A673 (cell line): ENCODE data around the gene IKZF3. TPM values are rescaled to one million over a fixed set of nuclear protein-coding genes. Genes with fewer than 3 reads are reported as not detected.

Experiments
- BruUV-seq: library from RNA; stranded (reverse); fragments of 400-500 nt; replicated peaks from 2 replicates; lab custom pipeline; 2021; lab: Mats Ljungman, UMichigan
- CTCF ChIA-PET: fragments of 300-600 bp; sonication (Branson Sonifier 250); formaldehyde crosslinking; loops from one replicate; lab custom pipeline; 2022; ENCODE audit warnings: antibody characterized with exemption; lab: Charles Lee
- POLR2A ChIA-PET: fragments of 300-600 bp; sonication (Branson Sonifier 250); formaldehyde crosslinking; loops from one replicate; lab custom pipeline; 2022; ENCODE audit warnings: antibody characterized with exemption; ENCODE audit not compliant: low non-redundant PET; lab: Charles Lee
- DNase-seq: peaks from one replicate; pipeline ENCODE4 v3.0.0-alpha.2; 2015; ENCODE audit warnings: low spot score
- H3K27ac ChIP-seq: fragments of 200-600 bp; sonication (generic); 2 replicates; pipeline ENCODE4 v1.5.1; 2016; ENCODE audit warnings: mixed run types, low read depth, mild to moderate bottlenecking, mixed read lengths, antibody characterized with exemption, low read length; ENCODE audit not compliant: poor library complexity, severe bottlenecking
- H3K27me3 ChIP-seq: fragments of 200-600 bp; sonication (generic); replicated peaks from 2 replicates; pipeline ENCODE4 v1.6.1; 2017; ENCODE audit warnings: mixed run types, low read depth, mild to moderate bottlenecking, mixed read lengths, antibody characterized with exemption, low read length; ENCODE audit not compliant: insufficient read depth, poor library complexity
- H3K36me3 ChIP-seq: fragments of 200-600 bp; sonication (generic); 2 replicates; pipeline ENCODE4 v1.6.1; 2016; ENCODE audit warnings: mixed run types, mild to moderate bottlenecking, mixed read lengths, antibody characterized with exemption, low read length; ENCODE audit not compliant: insufficient read depth, poor library complexity, severe bottlenecking
- H3K4me1 ChIP-seq: fragments of 200-600 bp; sonication (generic); 2 replicates; pipeline ENCODE4 v1.6.1; 2017; ENCODE audit warnings: mixed run types, mild to moderate bottlenecking, mixed read lengths, antibody characterized with exemption, low read length; ENCODE audit not compliant: insufficient read depth, poor library complexity, severe bottlenecking
- H3K4me3 ChIP-seq: fragments of 200-600 bp; sonication (generic); 2 replicates; pipeline ENCODE4 v1.5.1; 2016; ENCODE audit warnings: low read depth, mixed run types, mild to moderate bottlenecking, mixed read lengths, low read length; ENCODE audit not compliant: poor library complexity, severe bottlenecking
- H3K9me3 ChIP-seq: fragments of 200-600 bp; sonication (generic); 2 replicates; pipeline ENCODE4 v1.6.1; 2016; ENCODE audit warnings: mixed run types, low read depth, mild to moderate bottlenecking, mixed read lengths, antibody characterized with exemption, low read length; ENCODE audit not compliant: poor library complexity, severe bottlenecking
- CTCF ChIP-seq: fragments of 300-800, 200-600 bp; sonication (generic); conservative IDR thresholded peaks from 2 replicates; pipeline ENCODE4 v1.5.1; 2017; ENCODE audit warnings: low read depth, mild to moderate bottlenecking, antibody characterized with exemption, low read length, moderate library complexity, mixed read lengths
- EZH2 ChIP-seq: fragments of 200-600 bp; sonication (generic); IDR thresholded peaks from 2 replicates; pipeline ENCODE4 v1.6.1; 2017; ENCODE audit warnings: borderline replicate concordance, low read depth, mild to moderate bottlenecking, mixed read lengths, antibody characterized with exemption, low read length; ENCODE audit not compliant: poor library complexity, severe bottlenecking
- intact Hi-C: fragments of 100-400 bp; cut with micrococcal nuclease; formaldehyde crosslinking; loops from one replicate; pipeline ENCODE4 v1.10.0; 2022; ENCODE audit not compliant: unreplicated experiment
- total RNA-seq: library from RNA; stranded (reverse); gene quantifications from 2 replicates; pipeline ENCODE4 v1.2.3, GENCODE V29; 2021

The IKZF3 gene
- total RNA-seq, 1 experiment from 2014 or later = not detected

DNA sequence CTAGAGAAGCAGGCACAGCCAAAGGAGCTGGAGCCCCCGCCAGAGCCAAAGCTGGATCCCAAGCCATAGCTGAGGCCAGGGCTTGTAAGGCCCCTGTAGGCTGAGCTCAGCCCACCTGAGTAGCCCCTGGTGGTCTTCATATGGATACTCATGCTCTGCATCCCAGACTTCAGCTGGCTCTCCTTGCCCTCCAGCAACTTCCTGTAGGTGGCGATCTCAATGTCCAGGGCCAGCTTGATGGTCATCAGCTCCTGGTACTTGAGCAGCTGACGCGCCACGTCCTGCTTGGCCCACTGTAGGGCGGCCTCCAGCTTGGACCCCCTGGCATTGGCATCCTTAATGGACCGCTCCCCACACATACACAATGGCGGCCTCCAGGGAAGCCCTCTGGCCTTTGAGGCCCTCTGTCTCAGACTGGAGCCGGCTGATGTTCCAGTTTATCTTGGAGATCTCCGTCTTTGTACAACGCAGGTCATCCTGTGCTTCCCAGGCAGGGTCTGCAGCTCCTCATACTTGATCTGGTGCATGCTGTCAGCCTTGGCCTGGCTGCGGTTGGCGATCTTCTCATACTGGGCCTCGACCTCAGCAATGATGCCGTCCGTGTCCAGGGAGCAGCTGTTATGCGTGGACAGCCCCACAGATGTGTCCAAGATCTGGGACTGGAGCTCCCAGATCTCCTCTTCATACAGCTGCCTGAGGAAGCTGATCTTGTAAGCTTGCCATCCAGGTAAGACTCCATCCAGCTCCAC lies 28.9 kb downstream of the IKZF3 start:
- H3K4me1 ChIP-seq = no peaks in the 10 kb centered on the region
- BruUV-seq = no TSS peak
- no peak for DNase-seq
- no peaks in the 10 kb centered on the region for H3K9me3 ChIP-seq
- no peaks in the 10 kb centered on the region for H3K27me3 ChIP-seq
- CTCF ChIA-PET = no interaction called here
- no peaks in the 10 kb centered on the region for H3K36me3 ChIP-seq
- intact Hi-C loops = no loop called here
- no peak overlapping the region for H3K27ac ChIP-seq
- TF ChIP-seq EZH2 = no peak
- TF ChIP-seq CTCF = no peak
- POLR2A ChIA-PET = no interaction called here
- no peak overlapping the region for H3K4me3 ChIP-seq

DNA sequence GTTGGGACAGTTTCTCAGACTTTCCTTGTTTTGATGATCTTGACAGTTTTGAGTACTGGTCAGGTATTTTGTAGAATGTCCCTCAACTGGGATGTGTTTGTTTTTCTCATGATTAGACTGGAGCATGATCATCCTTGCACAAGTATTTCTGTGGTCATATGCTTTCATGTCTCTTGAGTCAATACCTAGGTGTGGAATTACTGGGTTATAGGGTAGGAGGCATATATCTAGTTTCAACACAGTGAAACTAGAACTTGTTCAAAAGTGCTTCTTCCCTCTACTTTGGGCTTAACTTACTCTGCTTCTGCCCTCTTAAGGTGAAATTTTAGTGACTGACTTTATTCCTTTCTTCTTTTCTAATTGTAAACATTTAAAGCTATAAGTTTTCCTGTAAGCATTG lies 30.1 kb downstream of the IKZF3 start:
- no peak overlapping the region for H3K4me3 ChIP-seq
- no peak for TF ChIP-seq EZH2
- H3K4me1 ChIP-seq = no peaks in the 10 kb centered on the region
- no peaks in the 10 kb centered on the region for H3K27me3 ChIP-seq
- intact Hi-C loops = no loop called here
- DNase-seq = no peak
- no peaks in the 10 kb centered on the region for H3K9me3 ChIP-seq
- no peak overlapping the region for H3K27ac ChIP-seq
- no peaks in the 10 kb centered on the region for H3K36me3 ChIP-seq
- ChIA-PET POLR2A (no interaction called here), CTCF (no interaction called here)
- BruUV-seq = no TSS peak

DNA sequence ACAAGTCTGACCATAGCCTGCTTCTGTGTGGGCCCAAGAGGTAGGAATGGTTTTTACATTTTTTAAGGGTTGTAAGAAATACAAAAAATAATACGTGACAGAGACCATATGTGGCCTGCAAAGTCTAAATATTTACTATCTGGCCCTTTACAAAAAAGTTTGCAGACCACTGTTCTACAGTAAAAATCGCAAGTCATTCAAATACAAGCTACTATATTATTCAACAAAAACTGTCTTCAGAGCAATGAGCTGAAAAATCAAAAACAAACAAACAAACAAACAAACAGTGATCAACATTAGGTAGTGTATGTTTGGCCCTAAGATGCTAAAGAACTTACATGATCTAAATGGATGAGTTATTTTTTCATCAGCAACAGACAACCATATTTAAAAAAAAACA lies 32.5 kb downstream of the IKZF3 start:
- intact Hi-C loops = no loop called here
- Histone ChIP-seq H3K27me3 (no peaks in the 10 kb centered on the region), H3K9me3 (no peaks in the 10 kb centered on the region), H3K4me3 (no peak overlapping the region), H3K36me3 (no peaks in the 10 kb centered on the region), H3K27ac (no peak overlapping the region), H3K4me1 (no peaks in the 10 kb centered on the region)
- no peak for TF ChIP-seq CTCF
- no peak for TF ChIP-seq EZH2
- no peak for DNase-seq
- ChIA-PET CTCF (no interaction called here), POLR2A (no interaction called here)
- BruUV-seq = no TSS peak

- intact Hi-C loops = no loop called here
- no peak overlapping the region for H3K4me3 ChIP-seq
- H3K36me3 ChIP-seq = no peaks in the 10 kb centered on the region
- H3K9me3 ChIP-seq = no peaks in the 10 kb centered on the region
- ChIA-PET POLR2A (no interaction called here), CTCF (no interaction called here)
- TF ChIP-seq EZH2 (no peak), CTCF (no peak)
- H3K27me3 ChIP-seq = no peaks in the 10 kb centered on the region
- H3K4me1 ChIP-seq = no peaks in the 10 kb centered on the region
- no peak overlapping the region for H3K27ac ChIP-seq
- no peak for DNase-seq
- BruUV-seq = no TSS peak
These were observed 35.7 kb downstream of the IKZF3 start for GRCh38 chr17:39828443-39828842.
